Fibroblast of skin of scalp (primary cell): ENCODE data around the gene CD22.
"Not testable (repeated sequence)": the region's sequence is repeated elsewhere in the genome, so short reads cannot be mapped to it uniquely, and the experiment has no call there.

Source experiments
- DNase-seq: peaks from one replicate; pipeline ENCODE4 v3.0.0-alpha.2; 2013

The CD22 gene

DNA sequence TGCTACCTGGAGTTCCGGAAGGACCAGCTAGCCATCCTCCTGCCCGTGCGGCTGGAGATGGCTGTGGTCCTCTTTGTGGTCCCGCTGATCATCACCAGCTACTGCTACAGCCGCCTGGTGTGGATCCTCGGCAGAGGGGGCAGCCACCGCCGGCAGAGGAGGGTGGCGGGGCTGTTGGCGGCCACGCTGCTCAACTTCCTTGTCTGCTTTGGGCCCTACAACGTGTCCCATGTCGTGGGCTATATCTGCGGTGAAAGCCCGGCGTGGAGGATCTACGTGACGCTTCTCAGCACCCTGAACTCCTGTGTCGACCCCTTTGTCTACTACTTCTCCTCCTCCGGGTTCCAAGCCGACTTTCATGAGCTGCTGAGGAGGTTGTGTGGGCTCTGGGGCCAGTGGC is 30.4 kb downstream of the CD22 start:
- DNase-seq, result not testable (repeated sequence)

DNA sequence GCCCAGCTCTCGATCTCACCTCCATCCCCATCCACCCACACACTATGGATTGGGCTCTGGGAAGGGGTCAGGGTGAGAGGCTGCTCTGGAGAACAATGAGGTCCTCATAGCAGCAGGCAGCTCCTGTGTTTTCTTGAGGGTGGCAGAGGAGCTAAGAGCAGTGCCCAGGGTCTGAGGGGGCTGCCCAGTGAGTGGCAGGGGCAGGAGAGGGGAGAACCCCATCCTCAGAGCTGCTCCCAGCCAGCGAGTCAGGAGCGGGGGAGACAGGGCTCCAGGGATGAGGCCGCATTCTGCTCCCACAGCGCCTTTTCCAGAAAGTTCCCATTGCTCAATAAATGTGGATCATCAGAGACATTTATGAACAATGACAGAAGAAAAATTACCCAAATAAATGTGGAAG is 31.1 kb downstream of the CD22 start:
- DNase-seq, result not testable (repeated sequence)

DNA sequence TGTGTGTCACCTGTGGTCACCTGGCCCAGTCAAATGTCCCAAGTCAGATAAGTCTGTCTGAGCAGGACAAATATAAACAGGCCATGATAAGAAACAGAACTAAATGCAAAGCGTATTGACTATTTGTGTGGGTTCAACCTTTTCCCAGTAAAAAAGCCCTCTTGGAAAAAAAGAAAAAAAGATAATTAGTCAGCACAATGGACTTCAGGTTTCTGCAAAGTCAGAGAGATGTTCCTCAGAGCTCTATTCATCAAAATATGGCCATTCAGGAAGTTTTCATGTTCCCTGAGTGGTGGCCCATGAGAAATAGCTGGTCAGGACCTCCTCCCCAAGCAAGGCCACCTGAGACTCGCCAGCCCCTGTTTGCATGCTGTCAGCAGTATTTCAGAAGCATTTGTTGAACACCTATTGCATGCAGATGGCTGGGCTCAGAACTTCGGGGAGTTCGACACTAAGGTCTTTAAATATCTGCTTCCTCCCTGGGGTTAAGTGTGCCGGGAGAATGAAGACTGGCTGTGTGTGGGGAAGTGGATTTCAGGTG is 32.0 kb downstream of the CD22 start:
- DNase-seq, result no peak

DNA sequence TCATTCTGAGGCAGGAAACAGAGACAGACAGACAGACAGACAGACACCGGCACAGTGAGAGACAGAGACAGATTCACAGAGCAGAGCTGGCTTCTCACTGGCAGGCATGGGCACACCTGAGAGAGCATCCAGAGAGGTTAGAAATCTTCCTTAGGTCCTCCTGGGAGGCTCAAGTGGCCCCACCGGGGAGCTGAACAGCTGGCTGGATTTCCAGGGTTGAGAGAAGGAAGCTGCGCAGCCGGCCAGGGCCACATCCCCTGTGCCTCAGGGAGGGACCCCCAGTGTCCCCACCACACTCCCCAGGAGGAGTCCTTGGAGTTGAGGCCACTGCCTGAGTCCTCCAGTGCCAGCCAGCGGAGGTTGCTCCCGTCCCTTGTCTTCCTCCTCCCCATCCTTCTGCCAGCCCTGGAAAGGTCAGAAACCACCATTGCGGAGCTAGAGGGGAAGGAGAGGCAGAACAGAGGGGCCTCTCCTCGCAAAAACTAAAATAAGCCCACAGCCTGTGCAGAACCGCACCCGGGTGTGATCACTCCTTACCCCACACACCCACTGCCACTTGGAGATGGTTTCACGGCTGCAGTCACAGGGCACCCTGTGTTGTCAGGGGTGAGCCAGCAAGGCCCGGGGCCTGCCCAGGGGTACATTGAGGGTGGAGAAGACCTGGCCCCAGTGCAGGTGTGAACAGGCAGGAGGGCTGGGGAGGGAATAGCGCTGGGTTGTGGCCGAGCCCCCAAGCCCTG is 33.4 kb downstream of the CD22 start:
- no peak for DNase-seq

DNA sequence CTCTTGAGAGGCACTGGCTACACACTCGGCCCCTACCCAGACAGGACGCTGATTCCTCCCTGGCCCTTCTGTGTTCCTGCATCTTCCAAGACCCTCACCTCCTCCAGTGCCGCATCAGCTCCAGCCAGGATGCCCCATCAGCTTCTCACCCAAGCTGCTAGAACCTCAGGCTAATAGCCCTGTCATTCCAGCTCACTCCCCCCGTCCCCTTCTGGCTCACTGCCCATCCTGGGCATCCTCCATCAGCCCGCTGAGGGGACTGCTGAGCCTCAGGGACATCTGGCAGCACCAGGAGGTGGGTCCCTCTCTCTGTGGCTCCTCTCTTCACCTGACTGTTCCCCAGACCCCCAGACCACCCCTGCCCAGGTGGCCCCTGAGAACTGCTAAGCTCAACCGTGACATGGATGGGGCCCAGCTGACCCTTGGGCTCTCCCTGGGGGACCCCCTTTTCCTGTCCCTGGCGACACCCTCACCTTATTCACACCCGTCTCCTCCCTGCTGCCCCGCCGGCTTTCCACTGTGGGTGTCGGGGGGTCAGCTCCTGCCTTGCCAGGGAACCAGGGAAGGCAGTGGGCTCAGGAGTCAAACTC is 34.1 kb downstream of the CD22 start:
- no peak for DNase-seq

DNA sequence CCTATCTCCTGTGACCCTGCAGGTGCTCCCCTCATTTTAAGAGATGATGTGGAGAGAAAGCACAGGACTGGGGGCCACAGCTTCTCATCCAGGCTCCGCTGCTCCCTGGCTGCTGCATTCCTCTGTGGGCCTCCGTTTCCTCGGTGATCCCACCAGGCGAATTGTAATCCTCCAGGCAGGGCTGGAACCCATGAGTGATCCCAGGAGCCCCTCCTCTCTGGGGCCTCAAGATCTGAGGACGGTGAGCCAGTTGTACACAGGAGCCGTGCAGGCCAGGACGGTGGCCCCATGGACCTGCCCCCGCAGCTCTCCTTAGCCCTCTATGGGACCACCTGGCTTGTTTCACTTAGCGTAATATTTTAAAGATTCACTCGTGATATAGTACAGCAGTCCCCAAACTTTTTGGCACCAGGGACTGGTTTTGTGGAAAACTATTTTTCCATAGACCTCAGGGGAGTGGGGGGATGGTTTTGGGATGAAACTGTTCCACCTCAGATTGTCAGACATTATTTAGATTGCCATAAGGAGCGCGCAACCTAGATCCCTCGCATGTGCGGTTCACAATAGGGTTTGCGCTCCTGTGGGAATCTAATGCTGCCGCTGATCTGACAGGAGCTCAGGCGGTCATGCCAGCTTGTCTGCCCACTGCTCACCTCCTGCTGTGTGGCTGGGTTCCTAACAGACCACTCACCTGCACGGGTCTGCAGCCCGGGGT is 34.9 kb downstream of the CD22 start:
- no peak for DNase-seq

DNA sequence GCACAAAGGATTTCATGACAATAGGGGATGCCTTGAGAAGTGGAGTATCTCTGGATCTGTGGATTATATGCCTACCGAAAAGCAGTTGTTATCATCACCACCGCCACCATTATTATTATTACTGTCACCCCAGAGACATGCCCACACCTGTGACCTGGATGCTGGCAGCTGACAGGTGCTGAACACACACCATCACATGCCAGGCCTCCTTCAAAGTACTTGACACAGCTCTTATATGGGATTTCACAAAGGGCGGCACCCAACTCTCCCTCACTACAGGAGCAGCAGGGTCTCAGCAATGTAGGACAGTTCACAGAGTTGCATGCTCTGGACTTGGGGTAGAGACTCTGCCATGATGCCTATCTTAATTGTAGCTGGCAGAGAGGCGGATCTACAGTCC is 36.3 kb downstream of the CD22 start:
- DNase-seq, result no peak

DNA sequence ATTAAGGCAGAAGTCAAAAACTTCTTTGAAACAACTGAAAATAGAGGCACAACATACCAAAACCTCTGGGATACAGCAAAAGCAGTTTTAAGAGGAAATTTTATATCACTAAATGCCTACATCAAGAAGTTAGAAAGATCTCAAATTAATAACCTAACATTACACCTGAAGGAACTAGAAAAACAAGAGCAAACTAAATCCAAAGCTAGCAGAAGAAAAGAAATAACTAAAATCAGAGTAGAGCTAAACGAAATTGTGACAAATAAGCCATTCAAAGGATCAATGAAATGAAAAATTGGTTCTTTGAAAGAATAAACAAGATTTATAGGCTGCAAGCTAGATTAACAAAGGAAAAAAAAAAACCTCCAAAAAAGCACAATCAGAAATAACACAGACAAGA is 39.4 kb downstream of the CD22 start:
- no peak for DNase-seq

DNA sequence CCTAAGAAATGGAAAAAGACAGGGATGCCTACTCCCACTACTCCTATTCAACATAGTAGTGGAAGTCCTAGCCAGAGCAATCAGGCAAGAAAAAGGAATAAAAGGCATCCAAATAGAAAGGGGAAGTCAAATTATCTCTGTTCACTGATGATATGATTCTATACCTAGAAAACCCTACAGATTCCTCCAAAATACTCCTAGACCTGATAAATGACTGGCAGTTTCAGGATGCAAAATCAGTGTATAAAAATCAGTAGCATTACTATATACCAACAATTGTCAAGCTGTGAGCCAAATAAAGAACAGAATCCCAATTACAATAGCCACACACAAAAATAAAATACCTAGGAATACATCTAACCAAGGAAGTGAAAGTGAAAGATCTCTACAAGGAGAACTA is 40.5 kb downstream of the CD22 start:
- no peak for DNase-seq

DNA sequence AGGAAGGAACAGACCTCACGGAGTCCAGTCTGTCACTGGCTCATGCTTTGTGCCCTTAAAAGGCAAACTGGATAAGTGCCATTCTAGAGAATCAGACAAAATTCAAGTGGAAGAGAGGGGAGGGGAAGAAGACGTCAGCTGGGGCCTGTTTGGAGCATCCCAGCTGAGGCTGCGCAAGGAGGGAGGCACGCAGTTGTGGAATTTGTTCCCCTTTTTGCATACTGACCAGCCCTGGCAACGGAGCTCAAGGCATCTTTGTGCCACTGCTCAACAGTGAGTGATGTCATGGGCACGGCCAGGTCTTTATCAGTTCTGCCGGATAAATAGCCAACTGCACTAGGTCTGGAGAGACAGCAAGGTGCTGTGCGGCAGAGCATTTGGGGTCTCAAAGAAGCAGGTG is 41.7 kb downstream of the CD22 start, which contains the start of gene GPR42:
Gene GPR42 (plus strand): TSS at position 347 of the 400 bp plus-strand sequence. CDS start 292 bp downstream, outside the sequence.
- DNase-seq, result no peak

DNA sequence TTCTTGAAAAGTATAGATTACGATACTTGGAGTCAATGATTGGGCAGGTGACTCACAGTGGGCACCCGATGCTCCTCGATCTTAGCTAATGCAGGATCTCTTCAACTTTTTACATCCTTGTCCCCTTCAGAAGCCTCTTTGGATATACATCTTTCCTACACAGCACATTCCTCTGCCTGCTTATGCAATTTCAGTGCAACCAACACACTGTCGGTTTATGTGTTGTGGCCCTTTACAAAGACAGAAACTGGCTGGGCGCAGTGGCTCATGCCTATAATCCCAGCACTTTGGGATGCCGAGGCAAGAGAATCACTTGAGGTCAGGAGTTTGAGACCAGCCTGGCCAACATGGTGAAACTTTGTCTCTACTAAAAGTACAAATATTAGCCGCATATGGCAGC is 44.5 kb downstream of the CD22 start:
- DNase-seq, result no peak

DNA sequence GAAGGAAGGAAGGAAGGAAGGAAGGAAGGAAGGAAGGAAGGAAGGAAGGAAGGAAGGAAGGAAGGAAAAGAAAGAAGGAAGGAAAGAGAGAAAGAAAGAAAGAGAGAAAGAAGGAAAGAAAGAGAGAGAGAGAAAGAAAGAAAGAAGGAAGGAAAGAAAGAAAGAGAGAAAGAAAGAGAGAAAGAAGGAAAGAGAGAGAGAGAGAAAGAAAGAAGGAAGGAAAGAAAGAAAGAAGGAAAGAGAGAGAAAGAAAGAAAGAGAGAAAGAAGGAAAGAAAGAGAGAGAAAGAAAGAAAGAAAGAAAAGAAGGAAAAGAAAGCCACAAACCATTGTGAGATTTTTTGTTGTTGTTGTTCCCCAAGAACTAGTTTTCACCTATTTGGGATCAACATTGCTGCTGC is 45.0 kb downstream of the CD22 start:
- DNase-seq, result not testable (repeated sequence)

DNA sequence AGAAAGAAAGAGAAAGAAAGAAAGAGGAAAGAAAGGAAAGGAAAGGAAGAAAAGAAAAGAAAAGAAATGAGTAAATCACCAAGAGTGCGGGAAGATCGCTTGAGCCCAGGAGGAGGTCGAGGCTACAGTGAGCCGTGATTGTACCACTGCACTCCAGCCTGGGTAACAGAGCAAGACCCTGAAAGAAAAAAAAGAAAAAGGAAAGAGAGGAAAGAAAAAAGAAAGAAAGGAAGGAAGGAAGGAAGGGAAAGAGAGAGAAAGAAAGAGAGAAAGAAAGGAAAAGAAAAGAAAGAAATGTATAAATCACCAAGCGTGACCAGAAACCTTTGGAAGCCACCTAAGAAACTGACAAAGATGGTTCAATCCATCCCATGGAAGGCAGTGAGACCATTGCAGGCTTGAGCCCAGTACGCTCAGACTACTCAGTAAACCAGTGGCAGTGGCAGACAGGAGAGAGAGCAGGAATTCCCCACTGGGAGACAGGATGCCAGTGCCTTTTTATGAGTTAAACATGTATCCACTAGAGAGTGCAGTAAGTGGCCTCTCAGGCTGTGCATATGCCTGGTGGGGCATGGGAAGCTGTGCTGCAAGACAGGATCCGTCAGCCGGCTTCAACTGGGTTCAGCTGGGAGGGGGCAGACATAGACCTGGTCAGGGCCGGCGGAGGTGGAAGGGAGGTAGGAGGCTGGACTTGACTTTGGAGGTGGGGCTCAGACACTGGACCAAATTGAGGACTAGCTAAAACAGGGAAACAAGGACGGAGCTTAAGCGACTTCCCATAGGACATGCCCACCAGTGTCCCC is 46.7 kb downstream of the CD22 start:
- DNase-seq, result no peak

DNA sequence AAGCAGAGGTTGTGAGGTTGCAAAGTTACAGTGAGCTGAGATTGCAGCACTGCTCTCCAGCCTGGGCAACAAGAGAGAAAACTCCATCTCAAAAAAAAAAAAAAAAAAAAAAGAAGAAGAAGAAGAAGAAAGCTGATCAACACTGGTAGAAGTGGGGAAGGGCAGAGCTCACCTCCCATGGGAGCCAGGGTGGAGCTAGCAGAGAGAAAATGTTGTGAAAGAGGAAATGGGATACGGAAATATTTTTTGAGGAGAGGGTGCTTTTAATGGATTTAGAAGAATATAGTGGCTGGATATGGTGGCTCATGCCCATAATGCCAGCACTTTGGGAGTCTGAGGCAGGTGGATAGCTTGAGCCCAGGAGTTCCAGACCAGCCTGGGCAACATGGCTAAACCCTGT is 48.7 kb downstream of the CD22 start:
- DNase-seq, result no peak

DNA sequence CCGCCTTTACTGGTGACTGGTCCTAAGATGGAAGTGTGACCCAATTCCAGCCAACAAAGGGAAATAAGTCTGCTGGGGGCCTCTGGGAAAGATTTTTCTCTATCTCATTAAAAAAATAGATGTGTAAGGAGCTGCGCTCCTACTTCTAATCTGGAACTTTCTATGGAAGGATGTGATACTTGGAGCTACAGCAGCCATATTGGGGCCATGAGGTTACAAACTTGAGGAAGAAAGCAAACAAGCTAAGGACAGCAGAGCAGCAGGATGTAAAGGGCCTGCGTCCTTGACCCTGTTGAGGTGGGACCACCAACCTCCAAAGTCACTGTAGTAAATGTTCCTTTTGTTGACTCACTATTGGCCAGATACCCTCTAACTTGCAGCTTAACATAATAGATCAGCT is 49.4 kb downstream of the CD22 start:
- no peak for DNase-seq

DNA sequence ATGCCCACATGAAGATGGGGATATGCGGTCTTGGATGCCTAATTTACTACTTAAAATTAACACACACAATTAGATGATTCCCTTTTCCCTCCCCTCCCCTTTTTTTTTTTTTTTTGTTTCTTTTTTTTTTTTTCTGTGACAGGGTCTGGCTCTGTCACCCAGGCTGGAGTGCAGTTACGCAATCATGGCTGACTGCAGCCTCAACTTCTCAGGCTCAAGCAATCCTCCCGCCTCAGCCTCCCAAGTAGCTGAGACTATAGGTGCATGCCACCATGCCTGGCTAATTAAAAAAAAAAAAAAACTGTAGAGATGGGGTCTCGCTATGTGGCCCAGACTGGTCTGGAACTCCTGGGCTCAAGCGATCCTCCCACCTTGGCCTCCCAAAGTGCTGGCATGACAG is 50.6 kb downstream of the CD22 start:
- not testable (repeated sequence) for DNase-seq

DNA sequence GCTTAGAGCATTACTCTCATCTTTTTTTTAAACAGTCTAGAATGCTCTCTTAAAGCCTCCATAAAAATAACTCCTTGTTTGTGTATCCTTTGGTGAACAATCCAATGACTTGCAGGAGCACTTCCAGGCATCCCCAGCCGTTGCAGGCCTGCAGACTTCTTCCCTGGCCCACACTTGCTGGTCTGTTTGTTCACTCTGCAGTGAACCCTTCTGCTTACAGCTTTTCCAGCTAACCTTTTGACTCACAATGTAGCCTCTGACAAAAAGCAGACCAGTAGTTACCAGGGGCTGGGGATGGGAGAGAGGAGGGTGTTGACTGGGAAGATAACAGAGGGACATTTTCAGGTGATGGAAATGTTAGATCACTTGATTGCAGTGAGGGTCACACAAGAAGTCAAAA is 51.0 kb downstream of the CD22 start:
- no peak for DNase-seq

DNA sequence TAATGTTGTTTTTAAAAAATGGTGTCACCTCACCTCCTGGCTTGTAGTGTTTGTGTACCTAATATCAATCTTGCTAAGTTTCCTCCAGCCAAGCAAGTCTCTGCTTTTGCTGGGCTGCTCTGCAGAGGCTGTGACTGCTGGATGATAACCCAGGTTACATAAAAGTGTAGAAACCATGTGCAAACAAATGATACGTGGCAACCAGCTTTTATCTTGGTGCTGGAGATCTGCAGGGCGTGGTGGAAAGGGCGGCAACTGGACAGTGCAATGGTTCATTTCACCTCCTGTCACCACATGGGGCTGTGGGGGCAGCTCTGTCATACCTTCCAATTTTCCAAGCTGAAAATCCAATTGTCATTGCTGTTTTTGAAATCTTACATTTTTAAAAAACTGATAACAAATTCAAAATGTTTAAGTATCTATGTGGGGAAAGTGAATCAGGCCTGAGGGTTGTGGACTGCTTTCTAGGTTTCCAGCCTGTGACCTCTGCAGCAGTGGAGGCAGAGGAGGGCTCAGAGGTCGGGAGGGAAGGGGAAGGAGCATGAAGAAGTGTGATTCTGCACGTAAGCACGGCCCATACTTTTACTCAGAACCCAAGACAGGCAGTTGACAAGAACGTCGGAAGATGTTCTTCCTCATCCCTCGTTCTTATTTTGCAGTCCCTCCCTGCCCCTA is 51.6 kb downstream of the CD22 start:
- DNase-seq, result no peak

DNA sequence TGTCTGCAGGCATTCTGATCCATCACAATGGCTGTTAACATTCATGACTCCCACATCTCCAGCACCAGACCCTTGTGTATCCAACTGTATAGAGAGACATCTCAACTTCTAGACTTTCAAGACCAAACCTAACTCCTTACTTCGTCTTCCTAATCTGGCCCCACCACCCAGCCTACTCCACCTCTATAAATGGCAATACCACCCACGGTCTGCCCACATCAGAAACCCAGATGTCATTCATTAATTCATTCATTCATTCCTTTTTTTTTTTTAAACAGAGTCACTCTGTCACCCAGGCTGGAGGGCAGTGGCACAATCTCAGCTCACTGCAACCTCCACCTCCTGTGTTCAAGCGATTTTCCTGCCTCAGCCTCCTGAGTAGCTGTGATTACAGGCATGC is 52.3 kb downstream of the CD22 start:
- DNase-seq, result no peak

DNA sequence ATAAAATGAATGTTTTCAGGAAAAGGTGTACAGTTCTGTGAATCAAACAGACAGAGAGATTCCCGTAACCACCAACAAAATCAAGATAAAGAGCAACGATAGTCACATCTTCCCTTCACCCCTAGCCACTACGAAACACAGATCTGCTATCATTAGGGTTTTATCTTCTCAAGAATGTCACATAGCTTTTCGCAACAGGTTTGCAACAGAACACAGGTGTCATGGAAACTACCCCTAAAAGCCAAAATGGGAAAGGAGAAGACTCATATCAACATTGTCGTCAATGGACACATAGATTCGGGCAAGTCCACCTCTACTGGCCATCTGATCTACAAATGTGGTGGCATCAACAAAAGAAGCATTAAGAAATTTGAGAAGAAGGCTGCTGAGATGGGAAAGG is 52.9 kb downstream of the CD22 start:
- no peak for DNase-seq

DNA sequence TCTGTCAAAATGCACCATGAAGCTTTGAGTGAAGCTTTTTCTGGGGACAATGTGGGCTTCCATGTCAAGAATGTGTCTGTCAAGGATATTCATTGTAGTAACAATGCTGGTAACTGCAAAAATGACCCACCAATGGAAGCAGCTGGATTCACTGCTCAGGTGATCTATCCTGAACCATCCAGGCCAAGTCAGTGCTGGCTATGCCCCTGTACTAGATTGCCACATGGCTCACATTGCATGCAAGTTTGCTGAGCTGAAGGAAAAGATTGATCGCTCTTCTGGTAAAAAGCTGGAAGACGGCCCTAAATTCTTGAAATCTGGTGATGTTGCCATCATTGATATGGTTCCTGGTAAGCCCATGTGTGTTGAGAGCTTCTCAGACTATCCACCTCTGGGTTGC is 54.5 kb downstream of the CD22 start:
- no peak for DNase-seq
